Endodermal cell (in vitro differentiated cells): Measurements from ENCODE around the gene KDM6A. TPM values are rescaled to one million over a fixed set of nuclear protein-coding genes. Genes with fewer than 3 reads are reported as not detected.

Experiments
- DNase-seq: peaks from one replicate; pipeline ENCODE4 v3.0.0-alpha.2; 2017
- H3K27ac ChIP-seq: 2 replicates; pipeline ENCODE4 v1.5.1; 2013; ENCODE audit warnings: mild to moderate bottlenecking, low read depth, low read length, moderate library complexity
- H3K27me3 ChIP-seq: 2 replicates; pipeline ENCODE4 v1.6.1; 2013; ENCODE audit warnings: mild to moderate bottlenecking, low read length, moderate library complexity; ENCODE audit not compliant: insufficient read depth, control insufficient read depth, poor library complexity, severe bottlenecking
- H3K36me3 ChIP-seq: 2 replicates; pipeline ENCODE4 v1.7.0; 2013; ENCODE audit warnings: mild to moderate bottlenecking, low read length, moderate library complexity; ENCODE audit not compliant: control insufficient read depth, insufficient read depth
- H3K4me1 ChIP-seq: one replicate; pipeline ENCODE4 v1.7.0; 2013; ENCODE audit warnings: low read length; ENCODE audit not compliant: control insufficient read depth, insufficient read depth
- H3K4me3 ChIP-seq: 2 replicates; pipeline ENCODE4 v1.5.1; 2013; ENCODE audit warnings: mild to moderate bottlenecking, low read length, moderate library complexity
- H3K9ac ChIP-seq: 2 replicates; pipeline ENCODE4 v1.6.1; 2013; ENCODE audit warnings: mild to moderate bottlenecking, low read length, moderate library complexity; ENCODE audit not compliant: poor library complexity, severe bottlenecking; ENCODE audit errors: extremely low read depth
- H3K9me3 ChIP-seq: 2 replicates; pipeline ENCODE4 v1.6.1; 2013; ENCODE audit warnings: mild to moderate bottlenecking, low read length, moderate library complexity; ENCODE audit not compliant: control insufficient read depth
- H3K27ac Mint-ChIP-seq: 2 replicates; pipeline ENCODE4 v1.8.0; 2020; ENCODE audit warnings: mixed read lengths
- H3K27me3 Mint-ChIP-seq: 2 replicates; pipeline ENCODE4 v1.8.0; 2021; ENCODE audit warnings: mild to moderate bottlenecking, mixed read lengths; ENCODE audit not compliant: insufficient read depth
- H3K36me3 Mint-ChIP-seq: 2 replicates; pipeline ENCODE4 v1.8.0; 2020; ENCODE audit warnings: low read depth, mixed read lengths
- H3K4me1 Mint-ChIP-seq: 2 replicates; pipeline ENCODE4 v1.8.0; 2020; ENCODE audit warnings: mixed read lengths
- H3K4me3 Mint-ChIP-seq: 2 replicates; pipeline ENCODE4 v1.8.0; 2020; ENCODE audit warnings: mild to moderate bottlenecking, moderate library complexity, mixed read lengths
- H3K9me3 Mint-ChIP-seq: 2 replicates; pipeline ENCODE4 v1.8.0; 2020; ENCODE audit warnings: mild to moderate bottlenecking, mixed read lengths
- WGBS, 2 experiments: methylation state at CpG; one replicate each; pipeline versions ENCODE4 v1.1.5 to v1.1.7; 2013; ENCODE audit warnings: missing lambda C conversion rate in 2 of 2, mixed read lengths in 1 of 2; ENCODE audit not compliant: insufficient coverage in 1 of 2, insufficient read length in 1 of 2; 5-methylcytosine and 5-hydroxymethylcytosine counted together
- total RNA-seq, 2 donors: library from RNA; stranded (reverse); fragmentation: NEBNext Ultra II Directional in 1 of 2; extraction: Animal tissue kit (Norgen Biotek cat#: 25700) in 1 of 2; gene quantifications; 2 replicates in 1 of 2; 3 replicates in 1 of 2; pipeline ENCODE4 v1.2.1, GENCODE V29; 2021
- TF ChIP-seq, protein P1 (sequence below): fragments of 200-600 bp; sonication (generic); conservative IDR thresholded peaks from 2 replicates; pipeline ENCODE4 v1.5.0; 2021; ENCODE audit warnings: antibody characterized with exemption, mild to moderate bottlenecking

KDM6A gene
- total RNA-seq, 2 donors from 2014 or later, result 62.1 to 64.6 TPM

- Histone ChIP-seq H3K9ac (no peak overlapping the region), H3K36me3 (no peaks in the 10 kb centered on the region), H3K9me3 (no peaks in the 10 kb centered on the region), H3K27me3 (no peaks in the 10 kb centered on the region), H3K4me1 (no peaks in the 10 kb centered on the region), H3K4me3 (no peak overlapping the region), H3K27ac (no peak overlapping the region)
- H3K9me3 Mint-ChIP-seq, result peaks cover 48% of the 10 kb centered on the region
- no peaks in the 10 kb centered on the region for H3K4me1 Mint-ChIP-seq
- no peaks in the 10 kb centered on the region for H3K36me3 Mint-ChIP-seq
- no peak overlapping the region for H3K4me3 Mint-ChIP-seq
- H3K27me3 Mint-ChIP-seq, result no peaks in the 10 kb centered on the region
- 96% methylated on average over 2 of the region's 3 CpGs; no CpG with 5 or more reads in 1 of the 2 experiments for whole genome bisulfite sequencing, 2 experiments
- TF ChIP-seq, protein P1, sequence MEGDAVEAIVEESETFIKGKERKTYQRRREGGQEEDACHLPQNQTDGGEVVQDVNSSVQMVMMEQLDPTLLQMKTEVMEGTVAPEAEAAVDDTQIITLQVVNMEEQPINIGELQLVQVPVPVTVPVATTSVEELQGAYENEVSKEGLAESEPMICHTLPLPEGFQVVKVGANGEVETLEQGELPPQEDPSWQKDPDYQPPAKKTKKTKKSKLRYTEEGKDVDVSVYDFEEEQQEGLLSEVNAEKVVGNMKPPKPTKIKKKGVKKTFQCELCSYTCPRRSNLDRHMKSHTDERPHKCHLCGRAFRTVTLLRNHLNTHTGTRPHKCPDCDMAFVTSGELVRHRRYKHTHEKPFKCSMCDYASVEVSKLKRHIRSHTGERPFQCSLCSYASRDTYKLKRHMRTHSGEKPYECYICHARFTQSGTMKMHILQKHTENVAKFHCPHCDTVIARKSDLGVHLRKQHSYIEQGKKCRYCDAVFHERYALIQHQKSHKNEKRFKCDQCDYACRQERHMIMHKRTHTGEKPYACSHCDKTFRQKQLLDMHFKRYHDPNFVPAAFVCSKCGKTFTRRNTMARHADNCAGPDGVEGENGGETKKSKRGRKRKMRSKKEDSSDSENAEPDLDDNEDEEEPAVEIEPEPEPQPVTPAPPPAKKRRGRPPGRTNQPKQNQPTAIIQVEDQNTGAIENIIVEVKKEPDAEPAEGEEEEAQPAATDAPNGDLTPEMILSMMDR, result no peak
- no peak for DNase-seq
- H3K27ac Mint-ChIP-seq, result no peak overlapping the region
These were observed 270.5 kb downstream of the KDM6A start for GRCh38 chrX:45143455-45143854.

DNA sequence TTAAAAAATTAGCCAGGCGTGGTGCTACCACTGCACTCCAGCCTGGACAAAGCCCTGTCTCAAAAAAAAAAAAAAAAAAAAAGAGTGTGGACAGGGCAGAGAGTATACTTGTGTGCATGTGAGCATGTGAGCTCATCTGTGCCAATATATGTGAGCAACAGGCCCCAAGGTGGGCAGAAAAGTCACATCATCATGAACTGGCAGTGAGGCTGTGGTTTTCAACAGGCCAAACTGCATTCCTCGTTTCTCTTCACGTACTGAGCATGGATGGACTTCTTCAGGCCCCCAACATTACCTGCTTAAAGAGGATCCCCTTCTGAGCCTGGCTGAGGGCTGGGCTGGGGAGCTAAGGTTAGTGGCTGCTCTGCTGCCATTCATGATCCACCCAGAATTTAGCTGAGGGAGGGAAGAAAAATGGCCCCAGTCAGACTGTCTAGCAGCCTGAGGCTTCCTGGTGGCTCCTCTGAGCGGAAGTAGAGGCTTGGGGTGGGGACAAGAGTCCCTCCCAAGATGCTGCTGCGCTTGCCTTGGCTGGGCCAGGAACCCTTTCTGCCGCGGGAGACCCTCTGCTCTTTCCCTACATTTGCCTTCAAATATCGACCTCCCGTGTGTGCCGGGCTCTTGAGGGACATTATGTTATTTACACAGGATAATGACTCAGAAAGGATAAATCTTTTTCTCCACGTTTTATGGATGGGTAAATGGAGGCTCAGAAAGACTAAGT, 272.7 kb downstream of the KDM6A start:
- Mint-ChIP-seq H3K4me1 (no peaks in the 10 kb centered on the region), H3K4me3 (no peak overlapping the region), H3K36me3 (no peaks in the 10 kb centered on the region), H3K27ac (no peak overlapping the region), H3K27me3 (no peaks in the 10 kb centered on the region), H3K9me3 (peaks cover 61% of the 10 kb centered on the region)
- Histone ChIP-seq H3K27me3 (no peaks in the 10 kb centered on the region), H3K4me3 (no peak overlapping the region), H3K36me3 (no peaks in the 10 kb centered on the region), H3K9me3 (no peaks in the 10 kb centered on the region), H3K9ac (no peak overlapping the region), H3K4me1 (no peaks in the 10 kb centered on the region), H3K27ac (no peak overlapping the region)
- DNase-seq, result no peak
- WGBS, 2 experiments, result 86 to 95% methylated on average over 1 to 10 of the region's 11 CpGs
- TF ChIP-seq, protein P1, result no peak

- Mint-ChIP-seq H3K36me3 (no peaks in the 10 kb centered on the region), H3K4me3 (no peak overlapping the region), H3K4me1 (no peaks in the 10 kb centered on the region), H3K27ac (no peak overlapping the region), H3K9me3 (peaks cover 51% of the 10 kb centered on the region), H3K27me3 (no peaks in the 10 kb centered on the region)
- 98% methylated on average over 8 of the region's 9 CpGs; no CpG with 5 or more reads in 1 of the 2 experiments for WGBS, 2 experiments
- H3K36me3 ChIP-seq, result no peaks in the 10 kb centered on the region
- no peak overlapping the region for H3K27ac ChIP-seq
- H3K4me1 ChIP-seq, result no peaks in the 10 kb centered on the region
- no peak overlapping the region for H3K9ac ChIP-seq
- no peaks in the 10 kb centered on the region for H3K9me3 ChIP-seq
- DNase-seq, result no peak
- TF ChIP-seq, protein P1, result no peak
- no peaks in the 10 kb centered on the region for H3K27me3 ChIP-seq
- no peak overlapping the region for H3K4me3 ChIP-seq
These were observed 277.8 kb downstream of the KDM6A start for GRCh38 chrX:45150821-45151220.
